H1 (cell line): Measurements from ENCODE around the gene NPL. TPM values are rescaled to one million over a fixed set of nuclear protein-coding genes. Genes with fewer than 3 reads are reported as not detected.

Experiments used
- CTCF ChIA-PET: fragments of 300-600 bp; sonication (Branson Sonifier 250); formaldehyde crosslinking; loops from one replicate; lab custom pipeline; 2021; ENCODE audit not compliant: partially characterized antibody; lab: Charles Lee
- POLR2A ChIA-PET: fragments of 300-600 bp; sonication (Branson Sonifier 250); formaldehyde crosslinking; loops from one replicate; lab custom pipeline; 2021; ENCODE audit warnings: inconsistent platforms; ENCODE audit not compliant: partially characterized antibody; lab: Charles Lee
- DNase-seq, 2 experiments: peaks; one replicate each; pipeline versions ENCODE4 v3.0.0 to v3.0.0-alpha.2; 2010 to 2022; ENCODE audit warnings: low spot score in 2 of 2, low read depth in 1 of 2, mixed read lengths in 1 of 2
- FAIRE-seq: peaks from 2 replicates; lab custom pipeline; 2011; peaks lifted over from hg19 to GRCh38; lab: Jason Lieb, UNC
- H2AFZ ChIP-seq: 2 replicates; pipeline ENCODE4 v1.8.1; 2012; ENCODE audit warnings: low read length, inconsistent platforms
- H2AK5ac ChIP-seq: 2 replicates; pipeline ENCODE4 v1.6.1; 2013; ENCODE audit warnings: low read depth, low read length
- H2BK120ac ChIP-seq: replicated peaks from 2 replicates; pipeline ENCODE3; 2013; ENCODE audit warnings: low read depth, low read length, inconsistent platforms
- H2BK12ac ChIP-seq: 2 replicates; pipeline ENCODE4 v1.6.1; 2013; ENCODE audit warnings: low read depth, low read length
- H2BK15ac ChIP-seq: 2 replicates; pipeline ENCODE4 v1.6.1; 2013; ENCODE audit warnings: low read length
- H2BK20ac ChIP-seq: 2 replicates; pipeline ENCODE4 v1.6.1; 2013; ENCODE audit warnings: low read length
- H2BK5ac ChIP-seq: 2 replicates; pipeline ENCODE4 v1.6.1; 2013; ENCODE audit warnings: low read depth, low read length
- H3K14ac ChIP-seq: 2 replicates; pipeline ENCODE4 v1.6.1; 2013; ENCODE audit warnings: inconsistent platforms; ENCODE audit not compliant: insufficient read length
- H3K18ac ChIP-seq: 2 replicates; pipeline ENCODE4 v1.6.1; 2013; ENCODE audit warnings: low read length; ENCODE audit errors: extremely low read depth
- H3K23ac ChIP-seq: 2 replicates; pipeline ENCODE4 v1.6.1; 2013; ENCODE audit warnings: inconsistent platforms; ENCODE audit not compliant: insufficient read length
- H3K23me2 ChIP-seq: 2 replicates; pipeline ENCODE4 v1.6.1; 2013; ENCODE audit warnings: low read depth, low read length
- H3K27ac ChIP-seq: 2 replicates; pipeline ENCODE4 v1.6.1; 2011; ENCODE audit warnings: low read depth, low read length, inconsistent platforms
- H3K27me3 ChIP-seq, 4 experiments: replicated peaks in 1 of 4; 1 replicate in 1 of 4; 2 replicates in 3 of 4; pipeline versions ENCODE4 v1.6.1 to v1.8.1; 2011 to 2013; ENCODE audit warnings: low read length in 3 of 4, mild to moderate bottlenecking in 3 of 4, inconsistent platforms in 2 of 4, mixed read lengths in 2 of 4, moderate library complexity in 1 of 4; ENCODE audit not compliant: control insufficient read depth in 3 of 4, insufficient read depth in 3 of 4; ENCODE audit errors: extremely low read depth in 1 of 4
- H3K36me3 ChIP-seq, 4 experiments: 2 replicates each; pipeline versions ENCODE4 v1.6.1 to v1.8.1; 2011 to 2013; ENCODE audit warnings: mild to moderate bottlenecking in 4 of 4, low read length in 3 of 4, moderate library complexity in 2 of 4, control low read depth in 1 of 4, inconsistent platforms in 1 of 4; ENCODE audit not compliant: insufficient read depth in 4 of 4, control insufficient read depth in 2 of 4
- H3K4ac ChIP-seq: replicated peaks from 2 replicates; pipeline ENCODE3; 2013; ENCODE audit warnings: low read length, low read depth, mixed read lengths, inconsistent platforms; ENCODE audit not compliant: insufficient read length
- H3K4me1 ChIP-seq, 4 experiments: replicated peaks in 1 of 4; 1 replicate in 1 of 4; 2 replicates in 3 of 4; pipeline versions ENCODE4 v1.6.1 to v1.8.1; 2011 to 2013; ENCODE audit warnings: low read length in 3 of 4, inconsistent platforms in 2 of 4, mixed read lengths in 1 of 4; ENCODE audit not compliant: insufficient read depth in 4 of 4, control insufficient read depth in 3 of 4
- H3K4me2 ChIP-seq, 2 experiments: 2 replicates each; pipeline versions ENCODE4 v1.6.1 to v1.8.1; 2011 to 2013; ENCODE audit warnings: low read depth in 2 of 2, low read length in 2 of 2, control low read depth in 1 of 2, inconsistent platforms in 1 of 2, mild to moderate bottlenecking in 1 of 2; ENCODE audit not compliant: insufficient read depth in 1 of 2
- H3K4me3 ChIP-seq, 4 experiments: fragments of 200-600, 300-600 bp in 1 of 4; sonication (generic), shearing (Covaris generic), sonication (Bioruptor Twin) in 1 of 4; 2 replicates each; pipeline versions ENCODE4 v1.5.1 to v1.8.1; 2011 to 2016; ENCODE audit warnings: low read length in 4 of 4, low read depth in 3 of 4, control low read depth in 2 of 4, inconsistent platforms in 2 of 4, mild to moderate bottlenecking in 2 of 4, mixed read lengths in 1 of 4, moderate library complexity in 1 of 4; ENCODE audit not compliant: insufficient read depth in 2 of 4; ENCODE audit errors: extremely low read depth in 1 of 4
- H3K56ac ChIP-seq: replicated peaks from 2 replicates; pipeline ENCODE3; 2013; ENCODE audit warnings: low read depth, mild to moderate bottlenecking, mixed read lengths, low read length, inconsistent platforms; ENCODE audit not compliant: insufficient read length
- H3K79me1 ChIP-seq: 2 replicates; pipeline ENCODE4 v1.6.1; 2013; ENCODE audit warnings: low read depth, low read length, control low read depth
- H3K79me2 ChIP-seq, 2 experiments: 2 replicates each; pipeline versions ENCODE4 v1.6.1 to v1.8.1; 2012 to 2013; ENCODE audit warnings: low read length in 2 of 2, mild to moderate bottlenecking in 2 of 2, inconsistent platforms in 1 of 2; ENCODE audit not compliant: insufficient read depth in 2 of 2, control insufficient read depth in 1 of 2
- H3K9ac ChIP-seq, 4 experiments: replicated peaks in 1 of 4; 1 replicate in 1 of 4; 2 replicates in 3 of 4; pipeline versions ENCODE4 v1.6.1 to v1.8.1; 2011 to 2013; ENCODE audit warnings: low read depth in 3 of 4, low read length in 3 of 4, control low read depth in 2 of 4, mild to moderate bottlenecking in 2 of 4, moderate library complexity in 2 of 4, inconsistent platforms in 1 of 4; ENCODE audit errors: extremely low read depth in 1 of 4
- H3K9me3 ChIP-seq, 2 experiments: 2 replicates each; pipeline versions ENCODE4 v1.6.1 to v1.8.1; 2012 to 2013; ENCODE audit warnings: mild to moderate bottlenecking in 2 of 2, moderate library complexity in 2 of 2, control low read depth in 1 of 2, inconsistent platforms in 1 of 2, low read depth in 1 of 2, low read length in 1 of 2, mixed read lengths in 1 of 2; ENCODE audit not compliant: insufficient read depth in 2 of 2
- H4K20me1 ChIP-seq, 2 experiments: replicated peaks in 1 of 2; 2 replicates each; pipeline versions ENCODE3 to v1.8.1; 2011 to 2013; ENCODE audit warnings: inconsistent platforms in 2 of 2, low read length in 2 of 2, mild to moderate bottlenecking in 1 of 2; ENCODE audit not compliant: insufficient read depth in 2 of 2, control insufficient read depth in 1 of 2
- H4K5ac ChIP-seq: 2 replicates; pipeline ENCODE4 v1.6.1; 2013; ENCODE audit warnings: low read length, low read depth, mixed read lengths, inconsistent platforms; ENCODE audit not compliant: insufficient read length
- H4K8ac ChIP-seq: 2 replicates; pipeline ENCODE4 v1.8.0; 2013; ENCODE audit warnings: mild to moderate bottlenecking, moderate library complexity, low read length, inconsistent platforms; ENCODE audit not compliant: insufficient read depth; ENCODE audit errors: extremely low read depth
- H4K91ac ChIP-seq: replicated peaks from 2 replicates; pipeline ENCODE3; 2013; ENCODE audit warnings: low read length, mixed read lengths, inconsistent platforms; ENCODE audit not compliant: insufficient read length
- CTCF ChIP-seq, 3 experiments: IDR thresholded peaks; 1 replicate in 2 of 3; 2 replicates in 1 of 3; pipeline versions ENCODE4 v1.5.1 to v1.6.1; 2011; ENCODE audit warnings: low read length in 3 of 3, mild to moderate bottlenecking in 3 of 3, inconsistent platforms in 2 of 3, low read depth in 1 of 3, moderate library complexity in 1 of 3; ENCODE audit not compliant: insufficient read depth in 1 of 3; ENCODE audit errors: control extremely low read depth in 1 of 3
- HDAC2 ChIP-seq, 2 experiments: fragments of 300-600 bp in 1 of 2; sonication (generic) in 1 of 2; IDR thresholded peaks; 2 replicates each; pipeline ENCODE4 v1.6.1; 2011 to 2012; ENCODE audit warnings: low read depth in 2 of 2, low read length in 2 of 2, mild to moderate bottlenecking in 2 of 2, moderate library complexity in 2 of 2, borderline replicate concordance in 1 of 2, inconsistent platforms in 1 of 2
- RAD21 ChIP-seq, 2 experiments: IDR thresholded peaks in 1 of 2; conservative IDR thresholded peaks in 1 of 2; 2 replicates each; pipeline ENCODE4 v1.6.1; 2011; ENCODE audit warnings: low read depth in 2 of 2, low read length in 2 of 2, improper control_type of control experiment in 1 of 2, inconsistent platforms in 1 of 2, mild to moderate bottlenecking in 1 of 2, moderate library complexity in 1 of 2
- WGBS, 2 experiments: shearing (Covaris generic) in 1 of 2; methylation state at CpG; one replicate each; pipeline versions ENCODE4 v1.1.6 to v1.1.7; 2013 to 2015; ENCODE audit warnings: low lambda C conversion rate in 2 of 2, mixed read lengths in 2 of 2, inconsistent platforms in 1 of 2, low coverage in 1 of 2, missing lambda C conversion rate in 1 of 2; ENCODE audit not compliant: insufficient replicate concordance in 2 of 2, insufficient coverage in 1 of 2, insufficient read length in 1 of 2; ENCODE audit errors: extremely low coverage in 1 of 2, missing lambda C conversion rate in 1 of 2; 5-methylcytosine and 5-hydroxymethylcytosine counted together
- polyA plus RNA-seq, 7 experiments: library from polyadenylated mRNA; depleted of rRNA in 3 of 7; stranded (reverse) in 5 of 7; unstranded in 2 of 7; fragments of >200 nt in 5 of 7; fragments of 200-250 nt in 2 of 7; gene quantifications; 1 replicate in 5 of 7; 2 replicates in 1 of 7; 4 replicates in 1 of 7; pipeline versions ENCODE4 v1.2.1 to v1.2.3, GENCODE V29; 2011 to 2013; ENCODE audit warnings: missing spikeins in 2 of 7, mixed read lengths in 2 of 7
- total RNA-seq: library from RNA; stranded (reverse); fragmentation: NEBNext Ultra II Directional; extraction: Animal tissue kit (Norgen Biotek cat#: 25700); gene quantifications from 2 replicates; pipeline ENCODE4 v1.2.1, GENCODE V29; 2021

NPL gene
- total and polyA plus RNA-seq, 2 of the 8 experiments (the other 6 are each of a cell fraction or from before 2014, with no cell fraction given), result 2.2 to 4.4 TPM

GRCh38 chr1:182783068-182783467, 6.5 kb upstream of the NPL start:
- Histone ChIP-seq H2BK5ac (no peak overlapping the region), H3K4me1 (peaks cover 0 to 8% (median 3%) of the 10 kb centered on the region in 4 experiments; a peak in 2 of 7 replicates), H2BK20ac (no peak overlapping the region), H3K27me3 (peaks cover 0 to 8% (median 2%) of the 10 kb centered on the region in 4 experiments; a peak in 3 of 7 replicates), H3K4me3 (no peak overlapping the region), H3K18ac (no peak overlapping the region), H3K79me2 (no peaks in the 10 kb centered on the region), H2BK12ac (no peak overlapping the region), H4K8ac (no peak overlapping the region), H3K23ac (no peak overlapping the region), H3K79me1 (no peaks in the 10 kb centered on the region), H3K27ac (no peak overlapping the region), H3K4me2 (no peak overlapping the region), H4K20me1 (no peaks in the 10 kb centered on the region), H3K36me3 (no peaks in the 10 kb centered on the region), H3K9me3 (no peaks in the 10 kb centered on the region), H3K56ac (no peak overlapping the region), H2BK15ac (no peak overlapping the region), H3K4ac (no peak overlapping the region), H3K23me2 (no peaks in the 10 kb centered on the region; the same call in 1 of the 2 replicates), H3K14ac (no peak overlapping the region), H2AK5ac (no peak overlapping the region), H3K9ac (no peak overlapping the region), H2AFZ (no peak overlapping the region), H4K91ac (no peak overlapping the region), H4K5ac (no peak overlapping the region), H2BK120ac (no peak overlapping the region)
- CTCF ChIA-PET, result interaction anchor here (0.6 to 23.0 kb wide), 57 partner anchors 8 to 763 kb away, joined by 3 to 1131 read pairs (median 5); partner anchors contain the start of genes RGS16 and RNASEL
- 65% methylated on average over 2 of the region's 2 CpGs; no CpG with 5 or more reads in 1 of the 2 experiments for WGBS, 2 experiments
- TF ChIP-seq RAD21 (IDR thresholded peaks at IDR 0.05 in 1 of 2, conservative IDR thresholded peaks at IDR 0.05 in 1 of 2; ENCODE audit: low read depth in 2 of 2, low read length in 2 of 2), result peak; percentile 45 to 64
- no peak for TF ChIP-seq HDAC2 (IDR thresholded peaks at IDR 0.05; ENCODE audit: borderline replicate concordance in 1 of 2, low read depth in 2 of 2, low read length in 2 of 2)
- TF ChIP-seq CTCF (IDR thresholded peaks at IDR 0.05; ENCODE audit: control extremely low read depth in 1 of 3, insufficient read depth in 1 of 3, low read depth in 1 of 3, low read length in 3 of 3), result peak; percentile 56 to 64 (median 57)
- no peak for FAIRE-seq
- DNase-seq, result no peak
- POLR2A ChIA-PET, result interaction anchor here (1.2 to 12.2 kb wide), 8 partner anchors 57 to 183 kb away, joined by 3 to 166 read pairs (median 6); partner anchors contain the start of gene RGS16
